Inferior parietal cortex (tissue), 1 donor: ENCODE measurements around the gene MYO9A.

Source experiments
- DNase-seq: peaks from one replicate; pipeline ENCODE4 v3.0.0-alpha.2; 2016; ENCODE audit errors: extremely low spot score

The MYO9A gene

DNA sequence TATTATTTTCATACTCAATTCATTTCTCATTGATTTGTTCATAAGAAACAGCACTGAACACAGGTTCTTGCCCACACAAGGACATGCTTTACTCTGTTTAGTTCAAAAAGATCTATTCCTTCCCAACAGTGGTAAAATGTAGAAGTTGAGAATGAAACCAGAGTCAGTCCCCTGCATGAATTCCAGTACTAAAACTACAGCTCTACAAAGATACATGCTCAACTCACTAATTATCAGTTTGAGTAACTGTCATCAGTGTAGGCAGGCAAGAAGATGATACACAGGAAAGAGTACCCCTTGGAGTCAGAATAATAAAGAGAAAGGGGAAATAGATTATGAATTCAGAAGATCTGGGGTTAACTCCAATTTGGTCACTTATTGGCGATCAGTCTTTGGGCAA is 264.4 kb downstream of the MYO9A start:
- DNase-seq: no peak

DNA sequence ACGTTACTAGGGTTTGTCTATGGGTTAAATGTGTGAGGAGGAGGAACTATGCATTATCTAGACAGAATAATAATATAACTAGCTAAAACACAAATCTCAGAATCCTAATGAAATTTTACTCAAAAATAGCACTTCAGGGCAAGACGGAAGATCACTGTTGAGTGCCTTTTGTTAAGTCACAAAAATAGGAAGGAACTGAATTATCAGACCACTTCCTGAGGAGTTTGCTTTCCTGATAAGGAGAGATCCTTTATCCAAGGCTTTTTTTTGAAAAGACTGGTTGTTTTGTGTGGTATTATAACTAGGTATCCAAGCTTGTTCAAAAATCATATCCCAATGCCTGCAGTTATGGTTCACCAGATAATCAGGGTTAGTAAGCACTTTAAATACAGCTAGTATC is 273.0 kb downstream of the MYO9A start:
- DNase-seq: no peak

DNA sequence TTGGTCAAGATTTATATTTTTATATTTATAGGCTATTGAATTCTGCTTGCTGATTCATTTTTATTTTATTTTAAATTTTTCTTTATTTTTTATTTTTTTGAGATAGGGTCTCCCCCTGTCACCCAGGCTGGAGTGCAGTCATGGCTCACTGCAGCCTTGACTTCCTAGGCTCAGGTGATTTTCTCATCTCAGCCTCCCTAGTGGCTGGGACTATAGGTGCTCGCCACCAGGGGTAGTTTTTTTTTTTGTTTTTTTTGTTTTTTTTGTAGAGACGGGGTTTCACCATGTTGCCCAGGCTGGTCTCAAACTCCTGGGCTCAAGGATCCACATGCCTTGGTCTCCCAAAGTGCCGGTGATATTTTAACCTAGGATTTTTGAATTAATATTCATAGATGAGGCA is 276.4 kb downstream of the MYO9A start:
- DNase-seq: no peak

DNA sequence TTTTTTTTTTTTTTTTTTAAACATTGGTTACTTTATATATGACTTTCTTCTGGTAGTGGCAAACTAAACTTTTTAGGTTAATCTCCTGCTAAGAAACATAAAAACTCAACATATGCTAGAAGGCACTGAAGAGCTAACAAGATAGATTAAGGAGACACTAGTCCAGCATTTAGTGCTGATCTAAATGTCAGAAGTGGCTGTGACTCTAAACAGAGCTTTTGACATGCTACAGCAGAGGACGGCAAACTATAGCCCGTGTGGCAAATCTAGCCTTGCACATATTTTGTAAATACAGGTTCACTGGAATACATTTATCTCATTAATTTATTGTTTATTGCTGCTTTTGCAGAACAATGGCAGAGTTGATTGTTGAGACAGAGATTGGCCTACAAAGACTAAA is 287.0 kb downstream of the MYO9A start:
- no peak for DNase-seq

DNA sequence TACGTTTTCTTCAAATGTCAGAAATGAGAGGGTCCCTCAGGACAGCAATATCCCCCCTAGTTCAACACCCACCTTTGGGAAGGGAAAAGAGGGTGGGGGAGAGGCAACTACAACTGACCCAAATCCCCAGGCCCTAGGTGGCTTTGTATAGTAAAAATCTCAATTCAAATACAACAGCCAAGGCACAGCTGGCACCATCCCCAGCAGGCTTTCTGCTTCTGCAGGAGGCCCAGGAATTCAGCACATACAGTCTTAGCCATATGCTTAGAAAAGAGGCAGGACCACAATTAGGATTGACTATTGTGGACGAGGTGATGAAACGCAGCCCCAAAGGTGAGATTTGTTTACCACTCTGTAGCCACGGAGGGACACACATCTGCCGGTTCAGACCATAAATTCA is 291.8 kb downstream of the MYO9A start:
- DNase-seq: no peak

DNA sequence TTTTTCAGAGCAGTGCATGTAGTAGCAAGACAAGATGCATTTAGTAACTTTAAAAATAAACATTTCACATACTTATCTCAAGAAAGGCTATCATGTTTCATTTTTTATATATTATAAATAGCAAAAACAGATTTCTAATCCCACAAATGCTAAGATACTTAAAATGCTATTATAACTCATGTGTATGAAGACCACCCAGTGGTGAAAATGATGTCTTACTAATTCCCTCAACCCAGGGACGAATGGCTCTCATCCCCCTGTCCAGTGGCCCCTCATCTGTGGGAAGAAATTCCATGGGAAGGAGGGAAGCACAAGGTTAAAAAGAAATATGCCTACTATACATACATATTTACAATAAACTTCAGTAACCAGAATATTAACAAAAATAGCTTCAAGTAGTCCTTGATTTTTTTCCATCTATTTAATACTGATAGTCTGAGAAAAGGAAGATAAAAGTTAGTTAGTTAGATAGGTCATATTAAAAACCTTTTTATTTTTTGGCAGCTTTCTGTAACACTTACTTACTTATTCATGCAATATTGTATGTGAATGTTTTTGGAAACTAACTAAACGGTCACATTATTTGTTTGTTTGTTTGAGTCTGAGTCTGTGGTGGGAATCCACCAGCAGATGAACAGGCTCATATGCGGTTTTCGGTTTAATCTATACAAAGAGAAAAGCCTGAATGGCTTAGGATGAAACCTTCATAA is 292.8 kb downstream of the MYO9A start:
- DNase-seq: no peak

DNA sequence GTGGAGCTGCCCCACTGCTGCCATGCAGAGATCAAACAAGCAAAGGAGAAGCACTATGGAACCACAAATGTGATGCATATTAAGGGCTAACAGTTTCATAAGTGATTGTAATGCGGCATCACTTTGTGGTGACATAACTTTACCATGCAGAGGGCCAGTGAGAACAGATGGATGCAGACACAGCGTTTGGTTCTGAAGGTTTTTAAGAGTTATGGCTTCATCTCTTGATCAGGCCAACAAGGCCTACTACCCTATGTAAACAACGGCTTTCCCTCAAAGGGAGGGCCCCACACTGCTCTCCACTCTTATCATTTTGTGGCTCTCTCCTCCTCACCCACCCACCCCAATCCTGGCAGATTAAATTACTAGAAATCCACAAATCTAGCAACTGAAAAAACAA is 294.1 kb downstream of the MYO9A start:
- DNase-seq: no peak

DNA sequence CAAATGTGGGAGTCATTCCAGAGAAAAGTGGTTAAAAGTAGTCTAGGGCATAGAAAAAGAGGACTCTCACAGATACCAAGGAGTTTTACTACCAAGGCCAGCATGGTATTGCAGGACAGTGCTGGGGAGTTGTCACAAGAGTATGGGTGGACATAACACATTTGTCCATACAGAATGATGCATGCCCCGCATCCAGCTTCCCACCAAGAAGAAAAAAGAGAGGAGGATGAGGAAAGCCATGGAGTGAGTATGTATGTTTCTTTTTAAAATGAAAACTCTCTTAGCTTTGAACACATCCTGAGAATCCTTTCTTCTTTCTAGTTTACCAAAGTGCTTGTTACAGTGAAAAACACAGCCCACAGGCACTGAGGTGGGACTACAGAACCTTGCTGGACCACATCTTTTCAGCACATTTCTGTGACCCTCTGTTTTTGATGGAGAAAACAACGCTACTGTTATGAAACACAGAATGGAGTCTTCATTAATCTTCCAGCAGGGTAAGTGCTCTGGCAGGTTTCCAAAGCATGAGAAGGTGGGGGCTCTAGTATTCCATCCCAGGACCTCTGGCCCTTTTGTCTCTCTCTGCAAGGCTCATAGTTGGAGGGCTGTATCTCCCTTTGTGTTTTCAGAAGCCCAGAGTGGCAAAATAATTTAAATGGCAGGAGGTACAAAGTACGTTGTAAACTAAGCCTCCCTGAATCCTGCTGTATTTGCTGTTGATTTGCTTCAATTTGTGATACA is 294.9 kb downstream of the MYO9A start:
- DNase-seq: no peak

DNA sequence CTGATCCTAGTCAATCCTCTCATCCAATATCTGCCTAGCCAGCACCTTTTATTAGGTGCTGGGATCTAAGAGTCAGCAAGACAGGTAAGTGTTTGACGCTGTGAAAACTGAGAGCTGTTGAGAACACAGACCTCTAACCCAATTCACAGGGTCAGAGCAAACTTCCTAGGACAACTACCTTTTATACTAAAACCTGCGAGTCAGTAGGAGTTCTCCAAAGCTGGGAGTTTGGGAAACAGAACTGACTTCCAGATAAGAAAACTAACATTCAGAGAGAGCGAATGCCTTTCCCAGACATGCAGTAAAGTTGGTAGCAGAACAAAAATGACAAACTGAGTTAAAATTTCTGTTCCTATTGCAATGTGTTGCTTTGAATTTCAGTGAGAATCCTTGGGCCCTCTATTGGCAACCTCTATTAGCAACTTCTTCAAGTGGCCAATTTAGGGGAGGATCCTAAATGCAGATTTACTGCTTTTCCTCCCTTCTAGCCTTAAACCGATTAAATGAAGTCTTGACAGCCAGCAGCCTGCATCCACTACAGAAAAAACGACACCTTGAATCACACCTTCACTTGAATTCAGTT is 296.3 kb downstream of the MYO9A start:
- DNase-seq: no peak

DNA sequence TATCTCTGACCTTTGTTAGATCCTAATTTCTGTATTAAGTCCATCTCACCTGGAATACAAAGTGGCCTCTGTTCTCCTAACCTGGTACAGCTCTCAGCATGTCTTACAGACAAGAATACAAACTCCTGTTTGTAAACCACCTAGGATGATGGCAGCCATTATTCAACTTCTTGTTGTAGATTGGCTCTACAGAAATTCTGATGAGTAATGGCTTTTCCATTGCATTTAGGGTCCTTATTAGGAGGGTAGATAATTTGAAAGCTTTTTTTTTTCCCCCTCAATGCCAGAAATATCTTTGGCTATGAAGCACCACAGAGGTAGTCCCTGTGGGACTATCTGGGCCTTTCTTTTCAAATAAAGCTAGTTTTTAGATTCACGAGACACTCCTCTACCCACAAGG is 297.8 kb downstream of the MYO9A start:
- no peak for DNase-seq

DNA sequence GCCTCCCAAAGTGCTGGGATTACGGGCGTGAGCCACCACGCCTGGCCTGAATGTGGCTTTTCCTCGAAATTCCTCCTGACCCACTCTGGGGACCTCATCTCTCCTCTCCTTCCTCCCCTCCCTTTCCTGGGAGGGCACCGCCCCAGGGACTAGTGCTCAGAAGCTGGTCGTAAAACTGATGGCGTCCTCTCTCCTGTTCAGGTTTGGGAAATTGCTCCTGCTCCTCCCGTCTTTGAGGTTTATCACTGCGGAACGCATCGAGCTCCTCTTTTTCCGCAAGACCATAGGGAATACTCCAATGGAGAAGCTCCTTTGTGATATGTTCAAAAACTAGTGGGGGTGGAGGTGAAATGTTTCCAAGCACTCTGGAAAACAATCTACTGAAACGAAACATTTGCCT is 300.6 kb downstream of the MYO9A start:
- no peak for DNase-seq

DNA sequence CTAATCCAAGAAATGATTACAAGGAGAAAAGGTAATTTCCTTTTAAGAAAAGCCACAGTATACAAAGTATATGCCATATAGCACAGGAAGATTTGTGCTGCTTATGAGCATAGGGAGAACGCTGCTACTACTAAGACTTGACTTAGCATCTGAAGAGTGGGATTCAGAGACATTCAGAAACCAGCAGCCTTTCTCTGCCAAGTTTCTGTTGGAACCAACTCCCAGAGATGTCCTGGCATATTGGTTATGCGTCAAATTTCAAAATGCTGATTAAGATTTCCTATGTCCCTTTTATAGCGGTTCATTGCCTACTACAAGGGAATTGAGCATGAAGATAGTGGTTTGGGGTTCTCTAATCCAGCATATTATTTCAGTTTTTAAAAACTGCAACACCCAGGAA is 302.6 kb downstream of the MYO9A start:
- DNase-seq: no peak

DNA sequence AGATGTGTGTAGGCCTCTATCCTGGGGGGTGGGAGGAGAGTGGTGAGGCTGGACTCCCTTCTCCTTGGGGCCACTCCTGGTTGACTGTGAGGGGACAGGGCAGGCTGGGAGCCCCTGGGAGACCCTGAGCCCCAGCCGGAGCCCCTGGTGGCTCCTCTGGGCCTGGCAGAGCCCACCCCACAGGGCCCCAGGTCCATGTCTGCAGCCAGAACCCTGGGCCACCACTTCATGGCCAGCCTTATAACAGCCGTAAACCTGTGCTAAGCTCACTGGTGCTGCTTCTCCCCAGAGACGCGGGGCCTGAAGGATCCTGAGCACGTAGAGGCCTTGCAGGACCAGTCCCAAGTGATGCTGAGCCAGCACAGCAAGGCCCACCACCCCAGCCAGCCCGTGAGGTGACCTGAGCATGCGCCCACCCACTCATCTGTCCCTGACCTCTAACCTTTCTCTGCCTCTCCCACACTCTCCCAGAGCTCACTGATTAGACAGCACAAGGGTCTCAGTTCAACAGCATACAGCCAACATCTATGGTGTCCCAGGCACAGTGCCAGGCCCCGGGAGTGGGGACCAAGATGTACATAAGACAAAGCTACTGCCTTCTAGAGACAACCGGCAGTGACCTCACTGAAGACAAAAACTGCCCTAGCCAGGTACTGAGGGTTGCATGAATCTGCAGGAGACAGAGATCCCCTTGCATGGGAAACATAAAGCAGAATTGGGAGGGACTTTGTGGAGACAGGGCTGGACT is 304.1 kb downstream of the MYO9A start:
- no peak for DNase-seq

DNA sequence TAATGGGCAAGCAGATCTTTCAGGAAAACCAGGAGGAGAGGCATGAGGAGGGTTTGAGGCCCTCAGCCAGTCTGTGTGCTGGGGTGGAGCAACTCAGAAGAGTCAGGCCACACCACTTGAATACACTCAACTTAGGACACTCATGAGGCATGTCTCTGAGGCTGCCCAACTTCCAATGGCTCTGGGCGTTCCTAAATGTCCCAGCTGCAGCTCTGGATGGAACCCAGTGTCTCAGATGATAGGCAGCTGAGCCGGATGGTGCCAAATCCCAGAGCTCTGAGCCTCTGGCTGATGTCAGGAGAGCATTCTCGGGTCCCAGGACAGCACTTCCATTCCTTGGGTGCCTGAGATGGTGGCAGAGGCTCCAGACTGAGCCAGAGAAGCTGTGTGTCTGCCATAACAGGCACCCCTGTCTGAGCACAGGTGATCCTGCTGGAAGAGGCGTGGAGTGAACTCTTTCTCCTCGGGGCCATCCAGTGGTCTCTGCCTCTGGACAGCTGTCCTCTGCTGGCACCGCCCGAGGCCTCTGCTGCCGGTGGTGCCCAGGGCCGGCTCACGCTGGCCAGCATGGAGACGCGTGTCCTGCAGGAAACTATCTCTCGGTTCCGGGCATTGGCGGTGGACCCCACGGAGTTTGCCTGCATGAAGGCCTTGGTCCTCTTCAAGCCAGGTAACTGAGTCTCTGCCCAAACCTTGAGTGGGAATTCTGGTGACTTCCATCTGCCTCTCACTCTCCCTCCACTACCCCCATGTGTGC is 304.8 kb downstream of the MYO9A start:
- no peak for DNase-seq

DNA sequence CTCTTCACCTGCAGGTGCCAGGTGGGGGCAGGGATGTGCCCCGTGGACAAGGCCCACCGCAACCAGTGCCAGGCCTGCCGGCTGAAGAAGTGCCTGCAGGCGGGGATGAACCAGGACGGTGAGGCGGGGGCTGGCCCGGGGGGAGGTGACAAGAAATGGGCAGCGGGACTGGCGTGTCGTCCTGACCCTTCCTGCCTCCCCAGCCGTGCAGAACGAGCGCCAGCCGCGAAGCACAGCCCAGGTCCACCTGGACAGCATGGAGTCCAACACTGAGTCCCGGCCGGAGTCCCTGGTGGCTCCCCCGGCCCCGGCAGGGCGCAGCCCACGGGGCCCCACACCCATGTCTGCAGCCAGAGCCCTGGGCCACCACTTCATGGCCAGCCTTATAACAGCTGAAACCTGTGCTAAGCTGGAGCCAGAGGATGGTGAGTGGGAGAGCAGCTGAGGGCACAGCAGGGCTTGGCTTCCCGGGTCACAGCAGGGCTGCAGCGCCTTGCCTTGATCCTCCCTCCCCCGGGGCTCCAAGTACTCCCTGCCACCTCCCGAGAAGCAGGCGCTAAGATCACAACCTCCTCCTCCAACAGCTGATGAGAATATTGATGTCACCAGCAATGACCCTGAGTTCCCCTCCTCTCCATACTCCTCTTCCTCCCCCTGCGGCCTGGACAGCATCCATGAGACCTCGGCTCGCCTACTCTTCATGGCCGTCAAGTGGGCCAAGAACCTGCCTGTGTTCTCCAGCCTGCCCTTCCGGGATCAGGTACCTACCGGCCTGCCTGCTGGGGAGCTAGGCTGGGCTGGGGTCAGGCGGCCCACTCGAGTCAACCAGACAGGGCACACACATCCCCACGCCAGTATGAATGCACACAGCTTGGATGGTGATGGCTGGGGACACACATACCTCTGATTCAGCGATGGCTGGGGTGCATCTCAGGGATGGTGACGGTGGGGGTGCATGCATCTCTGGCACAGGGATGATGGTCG is 305.9 kb downstream of the MYO9A start:
- no peak for DNase-seq

DNA sequence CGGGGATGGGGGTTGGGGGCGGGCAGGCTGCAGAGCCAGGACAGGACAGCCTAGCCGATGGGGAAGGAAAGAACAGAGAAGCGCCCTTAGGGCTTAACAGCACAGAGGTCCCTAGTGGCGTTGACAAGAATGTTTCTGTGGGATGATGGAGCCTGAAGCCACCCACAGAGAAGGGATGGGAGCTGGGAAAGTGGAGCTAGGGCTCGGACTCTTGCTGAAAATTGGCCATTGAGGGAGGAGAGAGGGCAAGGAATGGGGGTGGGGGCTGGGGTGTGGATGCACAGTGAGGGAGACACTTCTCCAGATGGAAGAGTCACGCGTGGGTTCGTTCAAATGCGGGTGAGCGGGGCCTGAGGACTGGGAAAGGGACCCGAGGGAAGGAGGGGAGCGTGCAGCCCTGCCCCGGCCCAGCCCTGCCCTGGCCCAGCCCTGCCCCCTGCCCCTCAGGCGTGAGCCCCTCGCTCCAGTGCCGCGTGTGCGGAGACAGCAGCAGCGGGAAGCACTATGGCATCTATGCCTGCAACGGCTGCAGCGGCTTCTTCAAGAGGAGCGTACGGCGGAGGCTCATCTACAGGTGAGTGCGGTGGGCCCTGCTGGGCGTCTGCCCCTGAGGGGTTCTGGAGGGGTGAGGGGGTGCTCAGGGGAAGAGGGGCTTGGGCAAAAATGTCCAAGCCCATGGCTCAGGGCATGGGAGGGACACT is 306.8 kb downstream of the MYO9A start:
- DNase-seq: no peak

DNA sequence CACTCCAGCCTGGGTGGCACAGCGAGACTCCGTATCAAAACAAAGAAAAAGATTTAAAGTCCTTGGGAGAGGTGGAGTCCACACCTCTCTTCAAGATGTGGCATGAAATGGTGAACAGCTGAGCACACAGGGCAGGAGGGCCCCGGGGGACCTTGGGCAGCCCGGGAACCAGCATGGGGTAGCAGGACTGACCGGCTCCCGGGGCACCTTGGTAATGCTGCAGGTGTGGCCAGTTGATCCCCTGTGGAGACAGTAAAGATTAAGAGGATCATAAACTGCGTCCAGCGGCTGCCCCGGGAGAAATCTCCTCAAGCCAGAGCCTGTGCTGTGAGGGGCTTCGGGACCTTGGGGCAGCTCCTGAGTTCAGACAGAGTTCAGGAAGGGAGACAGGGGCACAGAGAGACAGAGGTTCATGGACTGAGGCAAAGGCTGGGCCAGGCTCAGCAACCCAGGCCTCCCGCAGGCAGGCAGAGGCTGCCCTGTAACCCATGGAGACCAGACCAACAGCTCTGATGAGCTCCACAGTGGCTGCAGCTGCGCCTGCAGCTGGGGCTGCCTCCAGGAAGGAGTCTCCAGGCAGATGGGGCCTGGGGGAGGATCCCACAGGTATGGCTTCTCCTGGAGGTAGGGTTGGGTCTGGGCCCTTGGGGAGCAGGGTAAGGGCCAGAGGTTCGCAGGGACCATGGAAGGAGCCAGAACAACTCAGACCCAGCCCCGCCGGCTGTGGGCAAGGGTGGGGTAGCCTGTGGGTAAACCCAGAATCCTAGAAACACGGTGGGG is 307.5 kb downstream of the MYO9A start, which contains the start of gene NR2E3:
Gene NR2E3, plus strand, starts transcription at position 299 of the 780 bp plus-strand sequence. Its CDS starts 190 bp downstream, at position 489.
- DNase-seq: no peak

DNA sequence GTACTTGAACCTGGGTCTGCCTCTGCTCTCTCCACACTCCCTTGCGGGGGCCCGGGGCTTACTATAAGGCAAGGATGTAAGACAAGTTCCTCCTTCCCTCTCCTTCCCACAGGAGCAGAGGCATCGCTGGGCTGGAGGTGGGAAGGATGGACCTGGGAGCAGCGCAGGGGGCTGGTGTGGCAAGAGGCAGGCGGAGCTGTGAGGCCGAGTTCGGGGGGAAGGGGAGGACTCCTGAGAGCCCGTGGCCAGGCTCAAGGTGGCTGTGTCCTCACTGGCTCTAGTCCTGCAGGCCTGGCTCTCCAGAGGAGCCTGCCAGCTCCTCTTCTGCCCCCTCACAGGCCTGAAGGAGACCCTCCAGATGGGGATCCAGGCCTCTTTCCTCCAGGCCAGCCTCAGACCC is 308.6 kb downstream of the MYO9A start:
- no peak for DNase-seq
